Measurements from ENCODE around the gene DMAC2. TPM values are rescaled to one million over a fixed set of nuclear protein-coding genes. Genes with fewer than 3 reads are reported as not detected.
"Not testable (repeated sequence)": the region's sequence is repeated elsewhere in the genome, so short reads cannot be mapped to it uniquely, and the experiment has no call there.

The DMAC2 gene
- total RNA-seq, 4 donors from 2014 or later: 28.8 to 38.7 (median 35.7) TPM

GRCh38 chr19:41384351-41384750 lies 55.4 kb downstream of the DMAC2 start:
- H3K4me1 ChIP-seq: peaks cover 0 to 3% (median 0%) of the 10 kb centered on the region in 4 donors
- DNase-seq (ENCODE audit: low spot score in 2 of 2): no peak
- H3K36me3 ChIP-seq: peaks cover 0 to 84% (median 1%) of the 10 kb centered on the region in 3 donors
- H3K27me3 ChIP-seq: no peaks in the 10 kb centered on the region
- H3K4me3 ChIP-seq: no peak overlapping the region
- WGBS, 2 donors: 91 to 93% methylated on average over 5 of the region's 5 CpGs
- TF ChIP-seq, protein P1, sequence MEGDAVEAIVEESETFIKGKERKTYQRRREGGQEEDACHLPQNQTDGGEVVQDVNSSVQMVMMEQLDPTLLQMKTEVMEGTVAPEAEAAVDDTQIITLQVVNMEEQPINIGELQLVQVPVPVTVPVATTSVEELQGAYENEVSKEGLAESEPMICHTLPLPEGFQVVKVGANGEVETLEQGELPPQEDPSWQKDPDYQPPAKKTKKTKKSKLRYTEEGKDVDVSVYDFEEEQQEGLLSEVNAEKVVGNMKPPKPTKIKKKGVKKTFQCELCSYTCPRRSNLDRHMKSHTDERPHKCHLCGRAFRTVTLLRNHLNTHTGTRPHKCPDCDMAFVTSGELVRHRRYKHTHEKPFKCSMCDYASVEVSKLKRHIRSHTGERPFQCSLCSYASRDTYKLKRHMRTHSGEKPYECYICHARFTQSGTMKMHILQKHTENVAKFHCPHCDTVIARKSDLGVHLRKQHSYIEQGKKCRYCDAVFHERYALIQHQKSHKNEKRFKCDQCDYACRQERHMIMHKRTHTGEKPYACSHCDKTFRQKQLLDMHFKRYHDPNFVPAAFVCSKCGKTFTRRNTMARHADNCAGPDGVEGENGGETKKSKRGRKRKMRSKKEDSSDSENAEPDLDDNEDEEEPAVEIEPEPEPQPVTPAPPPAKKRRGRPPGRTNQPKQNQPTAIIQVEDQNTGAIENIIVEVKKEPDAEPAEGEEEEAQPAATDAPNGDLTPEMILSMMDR (IDR thresholded peaks at IDR 0.05): no peak
- TF ChIP-seq POLR2A (IDR thresholded peaks at IDR 0.05): no peak
- TF ChIP-seq EP300 (IDR thresholded peaks at IDR 0.05): no peak
- no peak overlapping the region for H3K27ac ChIP-seq
- H3K9me3 ChIP-seq: no peaks in the 10 kb centered on the region

GRCh38 chr19:41381536-41381935 lies 58.2 kb downstream of the DMAC2 start:
- H3K36me3 ChIP-seq: peaks cover 0 to 56% (median 0%) of the 10 kb centered on the region in 3 donors
- H3K9me3 ChIP-seq: not testable (repeated sequence)
- 92 to 95% methylated on average over 8 of the region's 8 CpGs for WGBS, 2 donors

More at GRCh38 chr19:41381536-41381935, 58.2 kb downstream of the DMAC2 start:
- peaks cover 0 to 22% (median 0%) of the 10 kb centered on the region in 4 donors for H3K4me1 ChIP-seq
- not testable (repeated sequence) for DNase-seq (ENCODE audit: low spot score in 2 of 2); H3K27me3 ChIP-seq; H3K4me3 ChIP-seq; H3K27ac ChIP-seq

Small RNAs within 50 kb of the gene (small RNA-seq; reads per million reads assigned to genes)
- not detected for gene RF00017

Other genes with a start within 250 kb of the DMAC2 start
- 1 to 10 TPM in 1 of 4 donors, under 1 TPM in 3; 0.42 to 1.4 (median 0.63) TPM for gene CYP2S1, start 246.7 kb downstream of the DMAC2 start, total RNA-seq
- 100 to 1,000 TPM in 1 of 4 donors, 10 to 100 TPM in 3; 72.0 to 110 (median 88.5) TPM for gene AXL, start 220.7 kb downstream of the DMAC2 start, total RNA-seq
- 100 to 1,000 TPM; 136 to 163 (median 146) TPM for gene HNRNPUL1, start 175.5 kb downstream of the DMAC2 start, total RNA-seq
- gene CCDC97, start 129.7 kb downstream of the DMAC2 start, total RNA-seq: 10 to 100 TPM; 12.9 to 21.3 (median 15.0) TPM
- gene TGFB1, start 86.0 kb downstream of the DMAC2 start, total RNA-seq: 10 to 100 TPM; 14.6 to 31.8 (median 23.9) TPM
- 1 to 10 TPM in 3 of 4 donors, under 1 TPM in 1; 0.87 to 8.2 (median 3.6) TPM for gene B9D2, start 75.8 kb downstream of the DMAC2 start, total RNA-seq
- 10 to 100 TPM; 20.3 to 50.8 (median 31.5) TPM for gene TMEM91, start 63.4 kb downstream of the DMAC2 start, total RNA-seq
- gene EXOSC5, start 42.6 kb downstream of the DMAC2 start, total RNA-seq: 10 to 100 TPM; 14.0 to 21.3 (median 19.8) TPM
- gene BCKDHA, start 42.1 kb downstream of the DMAC2 start, total RNA-seq: 10 to 100 TPM; 48.6 to 61.4 (median 54.2) TPM
- 1 to 10 TPM; 3.8 to 9.0 (median 5.7) TPM for gene B3GNT8, start 12.5 kb downstream of the DMAC2 start, total RNA-seq
- gene ERICH4, start 3.2 kb upstream of the DMAC2 start, total RNA-seq: not detected
- gene CEACAM21, start 136.3 kb upstream of the DMAC2 start, total RNA-seq: 1 to 10 TPM in 1 of 4 donors, under 1 TPM in 2, not detected in 1; 0.60 to 2.2 (median 0.87) TPM
- gene CEACAM4, start 187.2 kb upstream of the DMAC2 start, total RNA-seq: 1 to 10 TPM in 2 of 4 donors, under 1 TPM in 1, not detected in 1; 0.60 to 1.7 (median 1.6) TPM
- gene CEACAM7, start 248.4 kb upstream of the DMAC2 start, total RNA-seq: not detected